H1 (cell line): ENCODE measurements around the gene UBE2O. TPM values are rescaled to one million over a fixed set of nuclear protein-coding genes. Genes with fewer than 3 reads are reported as not detected.

ENCODE experiments used
- CTCF ChIA-PET: fragments of 300-600 bp; sonication (Branson Sonifier 250); formaldehyde crosslinking; loops from one replicate; lab custom pipeline; 2021; ENCODE audit not compliant: partially characterized antibody; lab: Charles Lee
- POLR2A ChIA-PET: fragments of 300-600 bp; sonication (Branson Sonifier 250); formaldehyde crosslinking; loops from one replicate; lab custom pipeline; 2021; ENCODE audit warnings: inconsistent platforms; ENCODE audit not compliant: partially characterized antibody; lab: Charles Lee
- DNase-seq, 2 experiments: peaks; one replicate each; pipeline versions ENCODE4 v3.0.0 to v3.0.0-alpha.2; 2010 to 2022; ENCODE audit warnings: low spot score in 2 of 2, low read depth in 1 of 2, mixed read lengths in 1 of 2
- FAIRE-seq: peaks from 2 replicates; lab custom pipeline; 2011; peaks lifted over from hg19 to GRCh38; lab: Jason Lieb, UNC
- H2AFZ ChIP-seq: 2 replicates; pipeline ENCODE4 v1.8.1; 2012; ENCODE audit warnings: low read length, inconsistent platforms
- H2AK5ac ChIP-seq: 2 replicates; pipeline ENCODE4 v1.6.1; 2013; ENCODE audit warnings: low read depth, low read length
- H2BK120ac ChIP-seq: replicated peaks from 2 replicates; pipeline ENCODE3; 2013; ENCODE audit warnings: low read depth, low read length, inconsistent platforms
- H2BK12ac ChIP-seq: 2 replicates; pipeline ENCODE4 v1.6.1; 2013; ENCODE audit warnings: low read depth, low read length
- H2BK15ac ChIP-seq: 2 replicates; pipeline ENCODE4 v1.6.1; 2013; ENCODE audit warnings: low read length
- H2BK20ac ChIP-seq: 2 replicates; pipeline ENCODE4 v1.6.1; 2013; ENCODE audit warnings: low read length
- H2BK5ac ChIP-seq: 2 replicates; pipeline ENCODE4 v1.6.1; 2013; ENCODE audit warnings: low read depth, low read length
- H3K14ac ChIP-seq: 2 replicates; pipeline ENCODE4 v1.6.1; 2013; ENCODE audit warnings: inconsistent platforms; ENCODE audit not compliant: insufficient read length
- H3K18ac ChIP-seq: 2 replicates; pipeline ENCODE4 v1.6.1; 2013; ENCODE audit warnings: low read length; ENCODE audit errors: extremely low read depth
- H3K23ac ChIP-seq: 2 replicates; pipeline ENCODE4 v1.6.1; 2013; ENCODE audit warnings: inconsistent platforms; ENCODE audit not compliant: insufficient read length
- H3K23me2 ChIP-seq: 2 replicates; pipeline ENCODE4 v1.6.1; 2013; ENCODE audit warnings: low read depth, low read length
- H3K27ac ChIP-seq: 2 replicates; pipeline ENCODE4 v1.6.1; 2011; ENCODE audit warnings: low read depth, low read length, inconsistent platforms
- H3K27me3 ChIP-seq, 4 experiments: replicated peaks in 1 of 4; 1 replicate in 1 of 4; 2 replicates in 3 of 4; pipeline versions ENCODE4 v1.6.1 to v1.8.1; 2011 to 2013; ENCODE audit warnings: low read length in 3 of 4, mild to moderate bottlenecking in 3 of 4, inconsistent platforms in 2 of 4, mixed read lengths in 2 of 4, moderate library complexity in 1 of 4; ENCODE audit not compliant: control insufficient read depth in 3 of 4, insufficient read depth in 3 of 4; ENCODE audit errors: extremely low read depth in 1 of 4
- H3K36me3 ChIP-seq, 4 experiments: 2 replicates each; pipeline versions ENCODE4 v1.6.1 to v1.8.1; 2011 to 2013; ENCODE audit warnings: mild to moderate bottlenecking in 4 of 4, low read length in 3 of 4, moderate library complexity in 2 of 4, control low read depth in 1 of 4, inconsistent platforms in 1 of 4; ENCODE audit not compliant: insufficient read depth in 4 of 4, control insufficient read depth in 2 of 4
- H3K4ac ChIP-seq: replicated peaks from 2 replicates; pipeline ENCODE3; 2013; ENCODE audit warnings: low read length, low read depth, mixed read lengths, inconsistent platforms; ENCODE audit not compliant: insufficient read length
- H3K4me1 ChIP-seq, 4 experiments: replicated peaks in 1 of 4; 1 replicate in 1 of 4; 2 replicates in 3 of 4; pipeline versions ENCODE4 v1.6.1 to v1.8.1; 2011 to 2013; ENCODE audit warnings: low read length in 3 of 4, inconsistent platforms in 2 of 4, mixed read lengths in 1 of 4; ENCODE audit not compliant: insufficient read depth in 4 of 4, control insufficient read depth in 3 of 4
- H3K4me2 ChIP-seq, 2 experiments: 2 replicates each; pipeline versions ENCODE4 v1.6.1 to v1.8.1; 2011 to 2013; ENCODE audit warnings: low read depth in 2 of 2, low read length in 2 of 2, control low read depth in 1 of 2, inconsistent platforms in 1 of 2, mild to moderate bottlenecking in 1 of 2; ENCODE audit not compliant: insufficient read depth in 1 of 2
- H3K4me3 ChIP-seq, 4 experiments: fragments of 200-600, 300-600 bp in 1 of 4; sonication (generic), shearing (Covaris generic), sonication (Bioruptor Twin) in 1 of 4; 2 replicates each; pipeline versions ENCODE4 v1.5.1 to v1.8.1; 2011 to 2016; ENCODE audit warnings: low read length in 4 of 4, low read depth in 3 of 4, control low read depth in 2 of 4, inconsistent platforms in 2 of 4, mild to moderate bottlenecking in 2 of 4, mixed read lengths in 1 of 4, moderate library complexity in 1 of 4; ENCODE audit not compliant: insufficient read depth in 2 of 4; ENCODE audit errors: extremely low read depth in 1 of 4
- H3K56ac ChIP-seq: replicated peaks from 2 replicates; pipeline ENCODE3; 2013; ENCODE audit warnings: low read depth, mild to moderate bottlenecking, mixed read lengths, low read length, inconsistent platforms; ENCODE audit not compliant: insufficient read length
- H3K79me1 ChIP-seq: 2 replicates; pipeline ENCODE4 v1.6.1; 2013; ENCODE audit warnings: low read depth, low read length, control low read depth
- H3K79me2 ChIP-seq, 2 experiments: 2 replicates each; pipeline versions ENCODE4 v1.6.1 to v1.8.1; 2012 to 2013; ENCODE audit warnings: low read length in 2 of 2, mild to moderate bottlenecking in 2 of 2, inconsistent platforms in 1 of 2; ENCODE audit not compliant: insufficient read depth in 2 of 2, control insufficient read depth in 1 of 2
- H3K9ac ChIP-seq, 4 experiments: replicated peaks in 1 of 4; 1 replicate in 1 of 4; 2 replicates in 3 of 4; pipeline versions ENCODE4 v1.6.1 to v1.8.1; 2011 to 2013; ENCODE audit warnings: low read depth in 3 of 4, low read length in 3 of 4, control low read depth in 2 of 4, mild to moderate bottlenecking in 2 of 4, moderate library complexity in 2 of 4, inconsistent platforms in 1 of 4; ENCODE audit errors: extremely low read depth in 1 of 4
- H3K9me3 ChIP-seq, 2 experiments: 2 replicates each; pipeline versions ENCODE4 v1.6.1 to v1.8.1; 2012 to 2013; ENCODE audit warnings: mild to moderate bottlenecking in 2 of 2, moderate library complexity in 2 of 2, control low read depth in 1 of 2, inconsistent platforms in 1 of 2, low read depth in 1 of 2, low read length in 1 of 2, mixed read lengths in 1 of 2; ENCODE audit not compliant: insufficient read depth in 2 of 2
- H4K20me1 ChIP-seq, 2 experiments: replicated peaks in 1 of 2; 2 replicates each; pipeline versions ENCODE3 to v1.8.1; 2011 to 2013; ENCODE audit warnings: inconsistent platforms in 2 of 2, low read length in 2 of 2, mild to moderate bottlenecking in 1 of 2; ENCODE audit not compliant: insufficient read depth in 2 of 2, control insufficient read depth in 1 of 2
- H4K5ac ChIP-seq: 2 replicates; pipeline ENCODE4 v1.6.1; 2013; ENCODE audit warnings: low read length, low read depth, mixed read lengths, inconsistent platforms; ENCODE audit not compliant: insufficient read length
- H4K8ac ChIP-seq: 2 replicates; pipeline ENCODE4 v1.8.0; 2013; ENCODE audit warnings: mild to moderate bottlenecking, moderate library complexity, low read length, inconsistent platforms; ENCODE audit not compliant: insufficient read depth; ENCODE audit errors: extremely low read depth
- H4K91ac ChIP-seq: replicated peaks from 2 replicates; pipeline ENCODE3; 2013; ENCODE audit warnings: low read length, mixed read lengths, inconsistent platforms; ENCODE audit not compliant: insufficient read length
- ASH2L ChIP-seq: fragments of 200-600, 300-600 bp; sonication (generic); IDR thresholded peaks from one replicate; pipeline ENCODE4 v1.7.1; 2017; ENCODE audit warnings: low read length
- PHF8 ChIP-seq: fragments of 200-600 bp; sonication (generic); conservative IDR thresholded peaks from 2 replicates; pipeline ENCODE4 v1.7.1; 2012; ENCODE audit warnings: low read depth, mild to moderate bottlenecking, inconsistent platforms, low read length, moderate library complexity
- RBBP5 ChIP-seq: IDR thresholded peaks from 2 replicates; pipeline ENCODE4 v1.7.1; 2012; ENCODE audit warnings: low read depth, mild to moderate bottlenecking, inconsistent platforms, low read length, moderate library complexity, borderline replicate concordance
- SAP30 ChIP-seq: fragments of 300-600 bp; sonication (generic); IDR thresholded peaks from 2 replicates; pipeline ENCODE4 v1.7.1; 2012; ENCODE audit warnings: low read length, moderate library complexity, mild to moderate bottlenecking, inconsistent platforms; ENCODE audit not compliant: insufficient read depth, insufficient replicate concordance
- SP1 ChIP-seq: IDR thresholded peaks from 2 replicates; pipeline ENCODE4 v1.6.1; 2011; ENCODE audit warnings: low read depth, low read length
- TBP ChIP-seq: IDR thresholded peaks from 2 replicates; pipeline ENCODE4 v1.6.1; 2011; ENCODE audit warnings: low read depth, low read length, improper control_type of control experiment
- TEAD4 ChIP-seq: IDR thresholded peaks from 2 replicates; pipeline ENCODE4 v1.6.1; 2012; ENCODE audit warnings: low read depth, low read length, inconsistent platforms, mixed read lengths
- WGBS, 2 experiments: shearing (Covaris generic) in 1 of 2; methylation state at CpG; one replicate each; pipeline versions ENCODE4 v1.1.6 to v1.1.7; 2013 to 2015; ENCODE audit warnings: low lambda C conversion rate in 2 of 2, mixed read lengths in 2 of 2, inconsistent platforms in 1 of 2, low coverage in 1 of 2, missing lambda C conversion rate in 1 of 2; ENCODE audit not compliant: insufficient replicate concordance in 2 of 2, insufficient coverage in 1 of 2, insufficient read length in 1 of 2; ENCODE audit errors: extremely low coverage in 1 of 2, missing lambda C conversion rate in 1 of 2; 5-methylcytosine and 5-hydroxymethylcytosine counted together
- polyA plus RNA-seq, 7 experiments: library from polyadenylated mRNA; depleted of rRNA in 3 of 7; stranded (reverse) in 5 of 7; unstranded in 2 of 7; fragments of >200 nt in 5 of 7; fragments of 200-250 nt in 2 of 7; gene quantifications; 1 replicate in 5 of 7; 2 replicates in 1 of 7; 4 replicates in 1 of 7; pipeline versions ENCODE4 v1.2.1 to v1.2.3, GENCODE V29; 2011 to 2013; ENCODE audit warnings: missing spikeins in 2 of 7, mixed read lengths in 2 of 7
- total RNA-seq: library from RNA; stranded (reverse); fragmentation: NEBNext Ultra II Directional; extraction: Animal tissue kit (Norgen Biotek cat#: 25700); gene quantifications from 2 replicates; pipeline ENCODE4 v1.2.1, GENCODE V29; 2021
- TF ChIP-seq, protein P1 (sequence below): IDR thresholded peaks from 2 replicates; pipeline ENCODE4 v1.6.1; 2011; ENCODE audit warnings: low read depth, mild to moderate bottlenecking, low read length; ENCODE audit not compliant: insufficient read depth

UBE2O gene
- total and polyA plus RNA-seq, 2 of the 8 experiments (the other 6 are each of a cell fraction or from before 2014, with no cell fraction given) = 24.4 to 63.0 TPM

DNA sequence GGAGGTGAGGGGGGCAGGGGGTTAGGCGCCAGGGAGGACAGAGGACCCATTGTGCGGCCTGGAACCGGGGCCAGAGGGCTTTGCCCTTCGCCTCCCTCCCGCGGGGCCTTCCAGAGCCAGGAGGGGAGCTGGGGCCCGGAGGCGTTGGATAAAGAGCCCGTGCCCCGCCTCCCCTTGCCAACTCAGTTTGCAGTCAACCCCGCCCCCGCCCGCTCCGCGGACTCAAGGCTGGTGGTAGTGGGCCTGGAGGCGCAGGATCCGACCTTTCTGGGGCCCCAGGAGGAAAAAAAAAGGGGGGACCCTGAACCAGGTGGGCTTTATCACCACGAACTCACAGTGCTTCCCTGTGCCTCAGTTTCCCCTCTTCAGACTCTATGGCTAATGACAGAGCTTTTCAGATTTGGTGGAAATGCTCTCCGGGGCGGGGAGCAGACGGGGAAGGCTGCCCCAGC, 70.6 kb downstream of the UBE2O start:
- H3K27me3 ChIP-seq = peaks cover 18 to 46% (median 33%) of the 10 kb centered on the region in 4 experiments; a peak in 6 of 7 replicates
- no peak overlapping the region for H2BK15ac ChIP-seq
- peak overlapping the region; percentile 38 for H2BK120ac ChIP-seq
- 3% methylated on average over 8 of the region's 21 CpGs; no CpG with 5 or more reads in 1 of the 2 experiments for WGBS, 2 experiments
- H3K9me3 ChIP-seq = no peaks in the 10 kb centered on the region
- no peak overlapping the region for H3K9ac ChIP-seq
- no peak overlapping the region for H2AFZ ChIP-seq
- no peak for FAIRE-seq
- H3K23ac ChIP-seq = no peak overlapping the region
- peak overlapping the region; percentile 51 to 80 (median 70) for H3K4me3 ChIP-seq
- no peaks in the 10 kb centered on the region for H3K79me1 ChIP-seq
- CTCF ChIA-PET = interaction anchor here (0.9 to 28.1 kb wide), 9 partner anchors 8 to 378 kb away, joined by 3 to 635 read pairs (median 4); partner anchors contain the start of gene PRPSAP1
- peak overlapping the region; percentile 57 for H4K5ac ChIP-seq
- peaks cover 0 to 41% (median 16%) of the 10 kb centered on the region in 4 experiments; a peak in 5 of 7 replicates for H3K4me1 ChIP-seq
- H3K36me3 ChIP-seq = no peaks in the 10 kb centered on the region
- H2AK5ac ChIP-seq = no peak overlapping the region
- H4K8ac ChIP-seq = peak overlapping the region; percentile 70
- peak overlapping the region; percentile 39; the same call in 1 of the 2 replicates for H2BK12ac ChIP-seq
- H3K14ac ChIP-seq = peak overlapping the region; percentile 37
- H3K79me2 ChIP-seq = no peaks in the 10 kb centered on the region
- H3K27ac ChIP-seq = no peak overlapping the region
- H3K56ac ChIP-seq = no peak overlapping the region
- TF ChIP-seq ASH2L (no peak), TEAD4 (no peak), RBBP5 (no peak), TBP (no peak), SAP30 (no peak), SP1 (no peak), PHF8 (0 out of 2 replicates have a peak, but pooled peaks have one; percentile 11)
- TF ChIP-seq, protein P1, sequence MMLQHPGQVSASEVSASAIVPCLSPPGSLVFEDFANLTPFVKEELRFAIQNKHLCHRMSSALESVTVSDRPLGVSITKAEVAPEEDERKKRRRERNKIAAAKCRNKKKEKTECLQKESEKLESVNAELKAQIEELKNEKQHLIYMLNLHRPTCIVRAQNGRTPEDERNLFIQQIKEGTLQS = no peak
- TF ChIP-seq, all 59 proteins: peak for 1
- H3K23me2 ChIP-seq = peaks cover 23% of the 10 kb centered on the region
- peak overlapping the region; percentile 85 for H3K4ac ChIP-seq
- DNase-seq = peak in 1 of 2 experiments; percentile 84
- H2BK5ac ChIP-seq = peak overlapping the region; percentile 66; the same call in 1 of the 2 replicates
- peak overlapping the region; percentile 92 to 95 for H3K4me2 ChIP-seq
- peaks cover 0 to 2% of the 10 kb centered on the region in 2 experiments for H4K20me1 ChIP-seq
- H3K18ac ChIP-seq = peak overlapping the region; percentile 81
- H4K91ac ChIP-seq = no peak overlapping the region
- H2BK20ac ChIP-seq = 0 out of 2 replicates have a peak overlapping the region, but pooled peaks have one; percentile 48
- POLR2A ChIA-PET = interaction anchor here (0.6 to 2.5 kb wide), 3 partner anchors 7 to 253 kb away, joined by 3 to 12 read pairs (median 4); partner anchors contain the start of gene PRPSAP1
